Retina (tissue), 1 donor: Measurements from ENCODE around the gene COG5.

Experiments
- DNase-seq: peaks from one replicate; pipeline ENCODE4 v3.0.0-alpha.2; 2016

COG5 gene

GRCh38 chr7:107321611-107322010 is 242.1 kb downstream of the COG5 start:
- DNase-seq = no peak

- no peak for DNase-seq
These were observed 243.9 kb downstream of the COG5 start for GRCh38 chr7:107319724-107320228.

- no peak for DNase-seq
These were observed 245.1 kb downstream of the COG5 start for GRCh38 chr7:107318523-107319160.

- no peak for DNase-seq
These were observed 248.0 kb downstream of the COG5 start for GRCh38 chr7:107315716-107316220.

GRCh38 chr7:107313355-107313754 is 250.4 kb downstream of the COG5 start:
- DNase-seq = no peak

- DNase-seq = no peak
These were observed 251.3 kb downstream of the COG5 start for GRCh38 chr7:107312418-107312817.

GRCh38 chr7:107309296-107309695 is 254.4 kb downstream of the COG5 start:
- DNase-seq = no peak

GRCh38 chr7:107304636-107305035 is 259.1 kb downstream of the COG5 start:
- no peak for DNase-seq

- no peak for DNase-seq
These were observed 259.7 kb downstream of the COG5 start for GRCh38 chr7:107304063-107304462.

- no peak for DNase-seq
These were observed 261.4 kb downstream of the COG5 start for GRCh38 chr7:107302250-107302847.

GRCh38 chr7:107294182-107294581 is 269.5 kb downstream of the COG5 start:
- no peak for DNase-seq

GRCh38 chr7:107292591-107292990 is 271.1 kb downstream of the COG5 start:
- no peak for DNase-seq

- no peak for DNase-seq
These were observed 272.3 kb downstream of the COG5 start for GRCh38 chr7:107291434-107291833.

GRCh38 chr7:107286751-107287621 is 276.7 kb downstream of the COG5 start:
- DNase-seq = peak; percentile 36

- no peak for DNase-seq
These were observed 278.7 kb downstream of the COG5 start for GRCh38 chr7:107284911-107285479.

GRCh38 chr7:107277331-107277730 is 286.4 kb downstream of the COG5 start:
- DNase-seq = no peak

GRCh38 chr7:107276220-107276827 is 287.4 kb downstream of the COG5 start:
- DNase-seq = no peak

GRCh38 chr7:107274506-107274905 is 289.2 kb downstream of the COG5 start:
- no peak for DNase-seq

GRCh38 chr7:107269790-107270189 is 293.9 kb downstream of the COG5 start:
- DNase-seq = no peak

GRCh38 chr7:107268594-107268993 is 295.1 kb downstream of the COG5 start:
- no peak for DNase-seq

GRCh38 chr7:107267138-107267537 is 296.6 kb downstream of the COG5 start:
- DNase-seq = no peak

GRCh38 chr7:107264723-107265122 is 299.0 kb downstream of the COG5 start:
- DNase-seq = no peak

- DNase-seq = no peak
These were observed 300.9 kb downstream of the COG5 start for GRCh38 chr7:107262857-107263256.
